ENCODE measurements around the gene ANTXR2.

GRCh38 chr4:80090090-80090489 is 17.1 kb upstream of the ANTXR2 start:
- TF ChIP-seq CTCF (IDR thresholded peaks at IDR 0.05; ENCODE audit: low read depth, low read length) (no peak), MAX (IDR thresholded peaks at IDR 0.05; ENCODE audit: low read depth, low read length) (no peak)
